A549 (cell line): ENCODE measurements around the gene CNOT9. TPM values are rescaled to one million over a fixed set of nuclear protein-coding genes. Genes with fewer than 3 reads are reported as not detected.
A peak's percentile ranks its signal among the peaks of the same experiment; 100 is the strongest.

Source experiments
- ATAC-seq, 2 experiments: fragments of 200-7000 bp in 1 of 2; fragments of >200 bp in 1 of 2; cut with Nextera tagmentation in 1 of 2; cut with Tn5 transposase in 1 of 2; 3 replicates each; pipeline versions ENCODE4 v1.8.0 to v1.9.1; 2018 to 2020; ENCODE audit warnings: mild to moderate bottlenecking in 1 of 2, moderate library complexity in 1 of 2
- CTCF ChIA-PET: fragments of 300-600 bp; sonication (Branson Sonifier 250); formaldehyde crosslinking; extraction: SDS; loops from one replicate; lab custom pipeline; 2021; ENCODE audit warnings: antibody characterized with exemption, inconsistent platforms; lab: Yijun Ruan, JAX
- POLR2A ChIA-PET: fragments of 350-600 bp; formaldehyde crosslinking; extraction: SDS; loops from one replicate; lab custom pipeline; 2021; ENCODE audit warnings: antibody characterized with exemption, inconsistent platforms; lab: Yijun Ruan, JAX
- DNase-seq, 2 experiments: peaks; one replicate each; pipeline versions ENCODE4 v3.0.0 to v3.0.0-alpha.2; 2011 to 2016; ENCODE audit warnings: low read depth in 1 of 2, low spot score in 1 of 2
- FAIRE-seq: peaks from 2 replicates; lab custom pipeline; 2011; peaks lifted over from hg19 to GRCh38; lab: Jason Lieb, UNC
- H3K27ac ChIP-seq, 2 experiments: fragments of >200 bp; sonication (Bioruptor Twin); formaldehyde crosslinking; 3 replicates each; pipeline ENCODE4 v1.5.1; 2016 to 2017
- H3K4me1 ChIP-seq: fragments of >200 bp; sonication (Bioruptor Twin); formaldehyde crosslinking; 3 replicates; pipeline ENCODE4 v1.6.1; 2016
- H3K4me2 ChIP-seq: fragments of >200 bp; sonication (Bioruptor Twin); formaldehyde crosslinking; 3 replicates; pipeline ENCODE4 v1.6.1; 2016
- H3K4me3 ChIP-seq: fragments of >200 bp; sonication (Bioruptor Twin); formaldehyde crosslinking; 3 replicates; pipeline ENCODE4 v1.5.1; 2016
- H3K9me3 ChIP-seq: fragments of >200 bp; sonication (Bioruptor Twin); formaldehyde crosslinking; 3 replicates; pipeline ENCODE4 v1.6.1; 2016
- EHMT2 ChIP-seq: fragments of 200-600 bp; sonication (generic); IDR thresholded peaks from 2 replicates; pipeline ENCODE4 v1.6.1; 2016; ENCODE audit warnings: antibody characterized with exemption, low read depth, mild to moderate bottlenecking, moderate library complexity
- ESRRA ChIP-seq: fragments of 150-350 bp; IDR thresholded peaks from 2 replicates; pipeline ENCODE4 v1.6.1; 2014; ENCODE audit warnings: mild to moderate bottlenecking, low read length, borderline replicate concordance
- FOSL2 ChIP-seq, 2 experiments: fragments of 450-650 bp in 1 of 2; fragments of >200 bp in 1 of 2; sonication (Bioruptor Twin) in 1 of 2; formaldehyde crosslinking; IDR thresholded peaks; 2 replicates each; pipeline versions ENCODE4 v1.5.0 to v1.6.1; 2016 to 2020; ENCODE audit warnings: mild to moderate bottlenecking in 1 of 2, moderate library complexity in 1 of 2
- HOXA7 ChIP-seq: fragments of 250-450 bp; sonication (Bioruptor Pico); IDR thresholded peaks from 2 replicates; pipeline ENCODE4 v1.5.0; 2020; ENCODE audit warnings: mild to moderate bottlenecking, moderate library complexity
- HOXB13 ChIP-seq: fragments of 250-450 bp; sonication (Bioruptor Pico); IDR thresholded peaks from 2 replicates; pipeline ENCODE4 v1.5.0; 2020; ENCODE audit warnings: low read depth, mild to moderate bottlenecking, moderate library complexity
- JUN ChIP-seq, 2 experiments: fragments of >200 bp; sonication (Bioruptor Twin); formaldehyde crosslinking; IDR thresholded peaks; 2 replicates in 1 of 2; 3 replicates in 1 of 2; pipeline ENCODE4 v1.6.1; 2016 to 2017
- JUNB ChIP-seq: fragments of >200 bp; sonication (Bioruptor Twin); formaldehyde crosslinking; IDR thresholded peaks from 2 replicates; pipeline ENCODE4 v1.6.1; 2016
- KDM1A ChIP-seq: fragments of 200-600 bp; sonication (generic); IDR thresholded peaks from 2 replicates; pipeline ENCODE4 v1.6.1; 2016; ENCODE audit warnings: low read depth, mild to moderate bottlenecking
- MAZ ChIP-seq: fragments of 150-350 bp; IDR thresholded peaks from 2 replicates; pipeline ENCODE4 v1.6.1; 2014; ENCODE audit warnings: antibody characterized with exemption, low read depth, low read length, borderline replicate concordance
- MYC ChIP-seq: IDR thresholded peaks from 2 replicates; pipeline ENCODE4 v1.6.1; 2012; ENCODE audit warnings: mild to moderate bottlenecking, inconsistent platforms, low read length, improper control_type of control experiment, borderline replicate concordance
- PHF8 ChIP-seq: fragments of 200-600 bp; sonication (generic); IDR thresholded peaks from 2 replicates; pipeline ENCODE4 v1.6.1; 2016; ENCODE audit warnings: low read depth, mild to moderate bottlenecking, antibody characterized with exemption, moderate library complexity, borderline replicate concordance
- POLR2A ChIP-seq: IDR thresholded peaks from 2 replicates; pipeline ENCODE4 v1.6.1; 2012; ENCODE audit warnings: mild to moderate bottlenecking, low read length
- RCOR1 ChIP-seq: fragments of 150-350 bp; IDR thresholded peaks from 2 replicates; pipeline ENCODE4 v1.6.1; 2014; ENCODE audit warnings: antibody characterized with exemption, low read length, low read depth
- RNF2 ChIP-seq: fragments of 200-600 bp; sonication (generic); IDR thresholded peaks from 2 replicates; pipeline ENCODE4 v1.6.1; 2016; ENCODE audit warnings: low read depth, mild to moderate bottlenecking, antibody characterized with exemption, moderate library complexity, borderline replicate concordance
- SMC3 ChIP-seq: fragments of >200 bp; sonication (Bioruptor Twin); formaldehyde crosslinking; IDR thresholded peaks from 3 replicates; pipeline ENCODE4 v1.6.1; 2018; ENCODE audit warnings: inconsistent platforms
- ZNF302 ChIP-seq: fragments of 250-450 bp; sonication (Bioruptor Pico); IDR thresholded peaks from 2 replicates; pipeline ENCODE4 v1.9.0; 2021; ENCODE audit warnings: inconsistent platforms, mild to moderate bottlenecking, moderate library complexity
- ZSCAN20 ChIP-seq: fragments of 250-450 bp; sonication (Bioruptor Pico); IDR thresholded peaks from 2 replicates; pipeline ENCODE4 v1.8.0; 2022; ENCODE audit warnings: mild to moderate bottlenecking, moderate library complexity
- WGBS: methylation state at CpG from one replicate; pipeline ENCODE4 v1.1.6; 2017; ENCODE audit errors: missing lambda C conversion rate; 5-methylcytosine and 5-hydroxymethylcytosine counted together
- polyA plus RNA-seq, 4 experiments: library from polyadenylated mRNA; depleted of rRNA in 3 of 4; stranded (reverse); fragments of >200 nt; fragmentation: RNase III in 1 of 4; extraction: RNeasy Plus Mini Kit Qiagen cat#74134 plus additional on column Dnase treatment in 1 of 4; gene quantifications; 2 replicates in 3 of 4; 3 replicates in 1 of 4; pipeline ENCODE4 v1.2.3, GENCODE V29; 2011 to 2017
- TF ChIP-seq, protein P1 (sequence below): IDR thresholded peaks from 2 replicates; pipeline ENCODE4 v1.6.1; 2012
- TF ChIP-seq, protein P2 (sequence below): IDR thresholded peaks from 2 replicates; pipeline ENCODE4 v1.6.1; 2012
- TF ChIP-seq, protein P3 (sequence below): fragments of 450-650 bp; IDR thresholded peaks from 2 replicates; pipeline ENCODE4 v1.6.1; 2014; ENCODE audit warnings: antibody characterized with exemption
- TF ChIP-seq, protein P4 (sequence below): fragments of >200 bp; sonication (Bioruptor Twin); formaldehyde crosslinking; IDR thresholded peaks from 3 replicates; pipeline ENCODE4 v1.6.1; 2016
- TF ChIP-seq, protein P5 (sequence below): IDR thresholded peaks from 2 replicates; pipeline ENCODE4 v1.6.1; 2012; ENCODE audit warnings: low read depth, borderline replicate concordance

Gene CNOT9
- polyA plus RNA-seq, 2 of the 4 experiments (the other 2 are of a cell fraction) = 42.7 to 87.4 TPM

DNA sequence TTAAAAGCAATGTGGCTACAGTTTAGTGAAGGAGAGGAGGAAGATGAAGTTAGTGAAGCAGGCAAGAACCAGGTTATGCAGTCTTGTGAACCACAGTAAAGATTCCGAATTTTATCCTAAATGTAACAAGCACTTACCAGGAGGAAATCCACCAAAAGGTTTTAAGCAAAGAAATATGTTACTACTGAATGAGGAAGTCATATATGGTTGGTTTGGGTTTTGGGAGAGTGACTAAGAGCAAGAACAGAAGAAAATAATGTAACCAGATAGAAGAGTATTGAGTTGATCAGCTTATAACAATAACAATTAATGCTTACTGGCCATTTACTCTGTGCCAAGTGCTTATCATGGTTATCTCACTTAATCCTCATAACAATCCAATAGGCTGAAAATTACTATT lies 2.3 kb upstream of the CNOT9 start:
- no peak for TF ChIP-seq POLR2A
- TF ChIP-seq FOSL2 (IDR thresholded peaks at IDR 0.05) = no peak
- TF ChIP-seq FOSL2 (CRISPR knock-in tag; IDR thresholded peaks at IDR 0.05) = no peak
- no peak for TF ChIP-seq JUNB
- TF ChIP-seq, protein P1, sequence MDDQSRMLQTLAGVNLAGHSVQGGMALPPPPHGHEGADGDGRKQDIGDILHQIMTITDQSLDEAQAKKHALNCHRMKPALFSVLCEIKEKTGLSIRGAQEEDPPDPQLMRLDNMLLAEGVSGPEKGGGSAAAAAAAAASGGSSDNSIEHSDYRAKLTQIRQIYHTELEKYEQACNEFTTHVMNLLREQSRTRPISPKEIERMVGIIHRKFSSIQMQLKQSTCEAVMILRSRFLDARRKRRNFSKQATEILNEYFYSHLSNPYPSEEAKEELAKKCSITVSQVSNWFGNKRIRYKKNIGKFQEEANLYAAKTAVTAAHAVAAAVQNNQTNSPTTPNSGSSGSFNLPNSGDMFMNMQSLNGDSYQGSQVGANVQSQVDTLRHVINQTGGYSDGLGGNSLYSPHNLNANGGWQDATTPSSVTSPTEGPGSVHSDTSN = no peak
- no peak for TF ChIP-seq ZSCAN20 (CRISPR knock-in tag)
- TF ChIP-seq SMC3 = no peak
- TF ChIP-seq JUN (IDR thresholded peaks at IDR 0.05) = no peak
- TF ChIP-seq, protein P2, sequence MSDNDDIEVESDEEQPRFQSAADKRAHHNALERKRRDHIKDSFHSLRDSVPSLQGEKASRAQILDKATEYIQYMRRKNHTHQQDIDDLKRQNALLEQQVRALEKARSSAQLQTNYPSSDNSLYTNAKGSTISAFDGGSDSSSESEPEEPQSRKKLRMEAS = no peak
- no peak for TF ChIP-seq RCOR1
- no peak for TF ChIP-seq HOXA7 (CRISPR knock-in tag)
- TF ChIP-seq, protein P3, sequence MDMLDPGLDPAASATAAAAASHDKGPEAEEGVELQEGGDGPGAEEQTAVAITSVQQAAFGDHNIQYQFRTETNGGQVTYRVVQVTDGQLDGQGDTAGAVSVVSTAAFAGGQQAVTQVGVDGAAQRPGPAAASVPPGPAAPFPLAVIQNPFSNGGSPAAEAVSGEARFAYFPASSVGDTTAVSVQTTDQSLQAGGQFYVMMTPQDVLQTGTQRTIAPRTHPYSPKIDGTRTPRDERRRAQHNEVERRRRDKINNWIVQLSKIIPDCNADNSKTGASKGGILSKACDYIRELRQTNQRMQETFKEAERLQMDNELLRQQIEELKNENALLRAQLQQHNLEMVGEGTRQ = no peak
- no peak for TF ChIP-seq ZNF302 (CRISPR knock-in tag)
- TF ChIP-seq, protein P4, sequence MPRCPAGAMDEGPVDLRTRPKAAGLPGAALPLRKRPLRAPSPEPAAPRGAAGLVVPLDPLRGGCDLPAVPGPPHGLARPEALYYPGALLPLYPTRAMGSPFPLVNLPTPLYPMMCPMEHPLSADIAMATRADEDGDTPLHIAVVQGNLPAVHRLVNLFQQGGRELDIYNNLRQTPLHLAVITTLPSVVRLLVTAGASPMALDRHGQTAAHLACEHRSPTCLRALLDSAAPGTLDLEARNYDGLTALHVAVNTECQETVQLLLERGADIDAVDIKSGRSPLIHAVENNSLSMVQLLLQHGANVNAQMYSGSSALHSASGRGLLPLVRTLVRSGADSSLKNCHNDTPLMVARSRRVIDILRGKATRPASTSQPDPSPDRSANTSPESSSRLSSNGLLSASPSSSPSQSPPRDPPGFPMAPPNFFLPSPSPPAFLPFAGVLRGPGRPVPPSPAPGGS = no peak
- no peak for TF ChIP-seq EHMT2
- TF ChIP-seq HOXB13 (CRISPR knock-in tag) = no peak
- TF ChIP-seq, protein P5, sequence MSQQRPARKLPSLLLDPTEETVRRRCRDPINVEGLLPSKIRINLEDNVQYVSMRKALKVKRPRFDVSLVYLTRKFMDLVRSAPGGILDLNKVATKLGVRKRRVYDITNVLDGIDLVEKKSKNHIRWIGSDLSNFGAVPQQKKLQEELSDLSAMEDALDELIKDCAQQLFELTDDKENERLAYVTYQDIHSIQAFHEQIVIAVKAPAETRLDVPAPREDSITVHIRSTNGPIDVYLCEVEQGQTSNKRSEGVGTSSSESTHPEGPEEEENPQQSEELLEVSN = no peak
- TF ChIP-seq MYC = no peak
- TF ChIP-seq KDM1A = no peak
- TF ChIP-seq ESRRA = no peak
- Histone ChIP-seq H3K4me1 (peaks cover 22% of the 10 kb centered on the region), H3K4me2 (peak overlapping the region; percentile 83), H3K9me3 (no peaks in the 10 kb centered on the region), H3K27ac (no peak overlapping the region), H3K4me3 (no peak overlapping the region)
- DNase-seq (no peak), ATAC-seq (no peak), FAIRE-seq (no peak)
- CTCF ChIA-PET = no interaction called here
- 97% methylated on average over 1 of the region's 1 CpG for WGBS
- POLR2A ChIA-PET = no interaction called here

DNA sequence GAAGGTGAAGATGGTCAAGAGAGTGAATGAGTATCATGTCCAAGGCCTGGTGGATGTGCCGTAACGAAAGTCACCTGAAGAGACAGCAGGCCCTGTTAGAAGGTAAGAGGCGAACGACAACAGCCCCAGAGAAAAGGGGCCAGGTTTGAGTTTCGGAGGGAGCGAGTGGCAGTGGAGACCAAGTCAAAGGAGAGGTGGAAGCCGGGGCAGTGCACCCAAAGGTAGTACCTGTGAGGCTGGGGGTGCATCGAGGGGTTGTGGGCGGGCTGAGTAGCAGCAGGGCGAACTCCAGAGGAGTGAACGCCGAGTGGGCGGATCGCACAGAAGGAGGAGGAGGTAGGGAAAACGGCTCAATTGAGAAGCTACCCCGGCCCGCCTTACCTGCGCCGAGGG lies 846 bp upstream of the CNOT9 start:
- no peaks in the 10 kb centered on the region for H3K9me3 ChIP-seq
- CTCF ChIA-PET = interaction anchor here (0.7 kb wide), 1 partner anchor 36 kb away, joined by 4 read pairs; no protein-coding TSS in a partner anchor
- H3K27ac ChIP-seq = peak overlapping the region; percentile 75 to 91
- no peak for TF ChIP-seq MAZ
- TF ChIP-seq, protein P3 = no peak
- TF ChIP-seq RNF2 = no peak
- TF ChIP-seq PHF8 = no peak
- TF ChIP-seq, all 56 proteins: peak for 0
- Histone ChIP-seq H3K4me3 (peak overlapping the region; percentile 62), H3K4me2 (peak overlapping the region; percentile 83), H3K4me1 (peaks cover 22% of the 10 kb centered on the region)
- peak in 1 of 2 experiments; percentile 69 for DNase-seq
- peak; percentile 86 for ATAC-seq
- FAIRE-seq = no peak
- POLR2A ChIA-PET = interaction anchor here (0.5 kb wide), 1 partner anchor 39 kb away, joined by 5 read pairs; no protein-coding TSS in a partner anchor
- under 1% methylated on average over 19 of the region's 19 CpGs for WGBS
